Skeletal muscle satellite cell (primary cell): Measurements from ENCODE around the gene ARHGAP15.
A peak's percentile ranks its signal among the peaks of the same experiment; 100 is the strongest.

Experiments
- H3K27me3 ChIP-seq: 2 replicates; pipeline ENCODE4 v1.7.0; 2013; ENCODE audit warnings: low read length; ENCODE audit not compliant: control insufficient read depth, insufficient read depth
- H3K36me3 ChIP-seq: 2 replicates; pipeline ENCODE4 v1.7.0; 2013; ENCODE audit warnings: mild to moderate bottlenecking, control low read depth, low read length; ENCODE audit not compliant: insufficient read depth
- H3K4me1 ChIP-seq: 2 replicates; pipeline ENCODE4 v1.7.0; 2013; ENCODE audit warnings: low read length; ENCODE audit not compliant: control insufficient read depth, insufficient read depth
- H3K4me2 ChIP-seq: 2 replicates; pipeline ENCODE4 v1.7.0; 2013; ENCODE audit warnings: mild to moderate bottlenecking, low read length
- H3K4me3 ChIP-seq: 2 replicates; pipeline ENCODE4 v1.7.0; 2013; ENCODE audit warnings: low read length
- H3K9ac ChIP-seq: 2 replicates; pipeline ENCODE4 v1.7.0; 2013; ENCODE audit warnings: mild to moderate bottlenecking, low read depth, low read length, moderate library complexity
- H3K9me3 ChIP-seq: replicated peaks from 2 replicates; pipeline ENCODE4 v1.7.0; 2013; ENCODE audit warnings: mild to moderate bottlenecking, control low read depth, low read length

Gene ARHGAP15

GRCh38 chr2:143581134-143581533 lies 451.9 kb downstream of the ARHGAP15 start:
- Histone ChIP-seq H3K4me1 (peaks cover 7% of the 10 kb centered on the region), H3K9ac (no peak overlapping the region), H3K4me2 (peak overlapping the region; percentile 62), H3K27me3 (no peaks in the 10 kb centered on the region), H3K36me3 (no peaks in the 10 kb centered on the region), H3K4me3 (no peak overlapping the region), H3K9me3 (no peaks in the 10 kb centered on the region)

GRCh38 chr2:143582046-143582747 lies 453.0 kb downstream of the ARHGAP15 start:
- H3K4me3 ChIP-seq: no peak overlapping the region
- H3K4me2 ChIP-seq: peak overlapping the region; percentile 62
- no peaks in the 10 kb centered on the region for H3K27me3 ChIP-seq
- H3K9me3 ChIP-seq: no peaks in the 10 kb centered on the region
- H3K4me1 ChIP-seq: peaks cover 7% of the 10 kb centered on the region
- H3K9ac ChIP-seq: peak overlapping the region; percentile 37
- no peaks in the 10 kb centered on the region for H3K36me3 ChIP-seq

- no peak overlapping the region for H3K4me2 ChIP-seq
- H3K27me3 ChIP-seq: no peaks in the 10 kb centered on the region
- peaks cover 7% of the 10 kb centered on the region for H3K4me1 ChIP-seq
- no peaks in the 10 kb centered on the region for H3K9me3 ChIP-seq
- no peaks in the 10 kb centered on the region for H3K36me3 ChIP-seq
- H3K4me3 ChIP-seq: no peak overlapping the region
- H3K9ac ChIP-seq: no peak overlapping the region
These were observed 455.7 kb downstream of the ARHGAP15 start for GRCh38 chr2:143584936-143585335.

GRCh38 chr2:143586119-143586518 lies 456.9 kb downstream of the ARHGAP15 start:
- no peaks in the 10 kb centered on the region for H3K36me3 ChIP-seq
- H3K27me3 ChIP-seq: no peaks in the 10 kb centered on the region
- H3K9me3 ChIP-seq: no peaks in the 10 kb centered on the region
- H3K4me1 ChIP-seq: peaks cover 7% of the 10 kb centered on the region
- no peak overlapping the region for H3K4me2 ChIP-seq
- no peak overlapping the region for H3K4me3 ChIP-seq
- H3K9ac ChIP-seq: no peak overlapping the region

GRCh38 chr2:143588746-143589145 lies 459.5 kb downstream of the ARHGAP15 start:
- Histone ChIP-seq H3K9me3 (no peaks in the 10 kb centered on the region), H3K4me1 (no peaks in the 10 kb centered on the region), H3K4me3 (no peak overlapping the region), H3K27me3 (no peaks in the 10 kb centered on the region), H3K4me2 (no peak overlapping the region), H3K36me3 (no peaks in the 10 kb centered on the region), H3K9ac (no peak overlapping the region)

GRCh38 chr2:143594161-143594560 lies 464.9 kb downstream of the ARHGAP15 start:
- no peak overlapping the region for H3K9ac ChIP-seq
- H3K4me2 ChIP-seq: no peak overlapping the region
- no peaks in the 10 kb centered on the region for H3K4me1 ChIP-seq
- H3K27me3 ChIP-seq: no peaks in the 10 kb centered on the region
- no peaks in the 10 kb centered on the region for H3K36me3 ChIP-seq
- H3K4me3 ChIP-seq: no peak overlapping the region
- no peaks in the 10 kb centered on the region for H3K9me3 ChIP-seq

- Histone ChIP-seq H3K9ac (no peak overlapping the region), H3K27me3 (no peaks in the 10 kb centered on the region), H3K9me3 (no peaks in the 10 kb centered on the region), H3K4me2 (no peak overlapping the region), H3K36me3 (no peaks in the 10 kb centered on the region), H3K4me3 (no peak overlapping the region), H3K4me1 (no peaks in the 10 kb centered on the region)
These were observed 465.5 kb downstream of the ARHGAP15 start for GRCh38 chr2:143594745-143595144.

- H3K27me3 ChIP-seq: no peaks in the 10 kb centered on the region
- H3K4me1 ChIP-seq: no peaks in the 10 kb centered on the region
- no peak overlapping the region for H3K4me3 ChIP-seq
- H3K9me3 ChIP-seq: no peaks in the 10 kb centered on the region
- H3K9ac ChIP-seq: no peak overlapping the region
- H3K36me3 ChIP-seq: no peaks in the 10 kb centered on the region
- no peak overlapping the region for H3K4me2 ChIP-seq
These were observed 470.9 kb downstream of the ARHGAP15 start for GRCh38 chr2:143600116-143600515.

- Histone ChIP-seq H3K4me3 (no peak overlapping the region), H3K4me2 (no peak overlapping the region), H3K9me3 (no peaks in the 10 kb centered on the region), H3K4me1 (no peaks in the 10 kb centered on the region), H3K27me3 (no peaks in the 10 kb centered on the region), H3K9ac (no peak overlapping the region), H3K36me3 (no peaks in the 10 kb centered on the region)
These were observed 472.6 kb downstream of the ARHGAP15 start for GRCh38 chr2:143601828-143602227.

GRCh38 chr2:143603035-143603655 lies 473.9 kb downstream of the ARHGAP15 start:
- Histone ChIP-seq H3K9ac (no peak overlapping the region), H3K4me2 (no peak overlapping the region), H3K4me3 (no peak overlapping the region), H3K4me1 (peaks cover 4% of the 10 kb centered on the region), H3K9me3 (no peaks in the 10 kb centered on the region), H3K36me3 (no peaks in the 10 kb centered on the region), H3K27me3 (no peaks in the 10 kb centered on the region)

GRCh38 chr2:143603846-143604565 lies 474.8 kb downstream of the ARHGAP15 start:
- H3K4me1 ChIP-seq: peaks cover 4% of the 10 kb centered on the region
- H3K4me2 ChIP-seq: no peak overlapping the region
- H3K27me3 ChIP-seq: no peaks in the 10 kb centered on the region
- no peaks in the 10 kb centered on the region for H3K36me3 ChIP-seq
- no peak overlapping the region for H3K9ac ChIP-seq
- H3K4me3 ChIP-seq: no peak overlapping the region
- H3K9me3 ChIP-seq: no peaks in the 10 kb centered on the region
